Measurements from ENCODE around the gene HDAC6. TPM values are rescaled to one million over a fixed set of nuclear protein-coding genes. Genes with fewer than 3 reads are reported as not detected.

The HDAC6 gene
- total RNA-seq, 1 donor: 29.4 TPM

DNA sequence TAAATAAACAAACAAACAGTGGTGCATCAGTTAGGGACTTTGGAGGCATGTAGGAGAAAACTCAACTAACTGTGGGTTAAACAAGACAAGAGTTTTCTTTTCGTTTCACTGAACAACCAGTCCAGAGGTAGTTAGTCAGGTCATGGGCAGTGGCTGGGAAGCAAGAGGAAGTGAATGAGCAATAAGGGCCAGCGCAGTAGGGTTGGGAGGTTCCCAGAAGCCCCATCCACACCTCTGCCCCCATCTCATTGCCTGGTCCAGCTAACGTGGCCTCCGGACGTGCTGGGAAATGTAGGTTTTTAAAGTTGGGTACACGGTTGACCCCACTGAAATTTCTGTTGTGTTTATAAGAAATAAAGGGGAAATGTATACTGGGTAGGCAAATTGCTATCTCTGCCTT lies 31.6 kb upstream of the HDAC6 start:
- no peak for DNase-seq (ENCODE audit: low read depth)
- H3K4me3 ChIP-seq (ENCODE audit: low read depth, low read length): no peak overlapping the region
- TF ChIP-seq, protein P1, sequence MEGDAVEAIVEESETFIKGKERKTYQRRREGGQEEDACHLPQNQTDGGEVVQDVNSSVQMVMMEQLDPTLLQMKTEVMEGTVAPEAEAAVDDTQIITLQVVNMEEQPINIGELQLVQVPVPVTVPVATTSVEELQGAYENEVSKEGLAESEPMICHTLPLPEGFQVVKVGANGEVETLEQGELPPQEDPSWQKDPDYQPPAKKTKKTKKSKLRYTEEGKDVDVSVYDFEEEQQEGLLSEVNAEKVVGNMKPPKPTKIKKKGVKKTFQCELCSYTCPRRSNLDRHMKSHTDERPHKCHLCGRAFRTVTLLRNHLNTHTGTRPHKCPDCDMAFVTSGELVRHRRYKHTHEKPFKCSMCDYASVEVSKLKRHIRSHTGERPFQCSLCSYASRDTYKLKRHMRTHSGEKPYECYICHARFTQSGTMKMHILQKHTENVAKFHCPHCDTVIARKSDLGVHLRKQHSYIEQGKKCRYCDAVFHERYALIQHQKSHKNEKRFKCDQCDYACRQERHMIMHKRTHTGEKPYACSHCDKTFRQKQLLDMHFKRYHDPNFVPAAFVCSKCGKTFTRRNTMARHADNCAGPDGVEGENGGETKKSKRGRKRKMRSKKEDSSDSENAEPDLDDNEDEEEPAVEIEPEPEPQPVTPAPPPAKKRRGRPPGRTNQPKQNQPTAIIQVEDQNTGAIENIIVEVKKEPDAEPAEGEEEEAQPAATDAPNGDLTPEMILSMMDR (IDR thresholded peaks at IDR 0.05; ENCODE audit: insufficient read depth, low read depth, low read length): no peak

DNA sequence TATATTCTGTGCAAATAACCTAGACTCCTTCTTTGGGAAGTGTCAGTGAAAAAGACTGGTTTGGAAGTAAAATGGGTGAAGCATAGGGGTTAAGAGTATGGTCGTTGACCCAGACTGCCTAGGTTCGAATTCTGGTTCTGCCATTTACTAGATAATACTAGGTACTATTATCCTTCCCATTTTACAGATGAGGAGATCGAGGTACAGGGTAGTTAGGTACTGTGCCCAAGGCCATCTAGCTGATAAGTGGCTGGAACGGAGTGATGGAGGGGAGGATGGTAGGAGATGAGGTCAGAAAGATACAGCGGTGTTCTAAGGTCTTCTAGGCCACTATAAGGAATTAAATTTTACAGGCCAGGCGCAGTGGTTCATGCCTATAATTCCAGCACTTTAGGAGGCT lies 29.3 kb upstream of the HDAC6 start:
- TF ChIP-seq, protein P1 (IDR thresholded peaks at IDR 0.05; ENCODE audit: insufficient read depth, low read depth, low read length): no peak
- H3K4me3 ChIP-seq (ENCODE audit: low read depth, low read length): no peak overlapping the region
- no peak for DNase-seq (ENCODE audit: low read depth)

DNA sequence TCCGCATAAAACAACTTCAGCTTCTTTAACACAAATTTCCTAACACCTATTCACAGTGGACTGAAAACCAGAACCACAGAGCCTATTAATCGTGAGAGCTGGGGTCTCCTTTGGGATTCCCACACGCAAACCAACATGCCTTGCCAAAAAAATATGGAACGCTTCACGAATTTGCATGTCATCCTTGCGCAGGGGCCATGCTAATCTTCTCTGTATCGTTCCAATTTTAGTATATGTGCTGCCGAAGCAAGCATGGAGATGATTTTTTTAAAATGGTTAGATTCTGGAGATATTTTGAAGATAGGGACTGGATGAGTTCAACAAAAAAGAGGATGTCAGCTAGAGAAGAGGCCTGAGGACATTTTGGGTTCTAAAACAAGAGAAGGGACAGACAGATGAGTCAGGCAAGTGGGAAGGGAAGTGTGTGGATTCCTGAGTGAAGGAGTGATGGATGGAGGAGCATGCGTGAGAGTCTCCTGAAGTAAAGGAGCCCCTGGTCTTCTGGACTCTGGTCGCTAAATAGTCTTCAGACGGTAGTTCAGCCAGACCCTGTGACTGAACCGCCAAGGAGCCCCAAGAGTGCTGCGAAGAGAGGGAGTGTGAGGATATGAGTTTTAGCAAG lies 24.9 kb upstream of the HDAC6 start:
- TF ChIP-seq, protein P1 (IDR thresholded peaks at IDR 0.05; ENCODE audit: insufficient read depth, low read depth, low read length): no peak
- DNase-seq (ENCODE audit: low read depth): no peak
- no peak overlapping the region for H3K4me3 ChIP-seq (ENCODE audit: low read depth, low read length)

DNA sequence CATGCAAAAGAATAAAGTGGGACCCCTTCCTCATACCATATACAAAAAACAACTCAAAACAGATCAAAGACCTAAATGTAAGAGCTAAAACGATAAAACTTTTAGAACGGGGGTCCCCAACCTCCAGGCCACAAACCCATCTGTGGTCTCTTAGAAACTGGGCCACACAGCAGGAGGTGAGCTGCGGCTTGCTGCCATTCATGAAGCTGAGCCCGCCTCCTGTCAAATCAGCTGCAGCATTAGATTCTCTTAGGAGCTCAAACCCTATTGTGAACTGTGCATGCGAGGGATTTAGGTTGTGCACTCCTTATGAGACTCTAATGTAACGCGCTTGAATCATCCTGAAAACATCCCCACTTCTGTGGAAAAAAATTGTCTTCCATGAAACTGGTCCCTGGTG lies 22.5 kb upstream of the HDAC6 start:
- no peak for DNase-seq (ENCODE audit: low read depth)
- no peak overlapping the region for H3K4me3 ChIP-seq (ENCODE audit: low read depth, low read length)
- TF ChIP-seq, protein P1 (IDR thresholded peaks at IDR 0.05; ENCODE audit: insufficient read depth, low read depth, low read length): no peak

DNA sequence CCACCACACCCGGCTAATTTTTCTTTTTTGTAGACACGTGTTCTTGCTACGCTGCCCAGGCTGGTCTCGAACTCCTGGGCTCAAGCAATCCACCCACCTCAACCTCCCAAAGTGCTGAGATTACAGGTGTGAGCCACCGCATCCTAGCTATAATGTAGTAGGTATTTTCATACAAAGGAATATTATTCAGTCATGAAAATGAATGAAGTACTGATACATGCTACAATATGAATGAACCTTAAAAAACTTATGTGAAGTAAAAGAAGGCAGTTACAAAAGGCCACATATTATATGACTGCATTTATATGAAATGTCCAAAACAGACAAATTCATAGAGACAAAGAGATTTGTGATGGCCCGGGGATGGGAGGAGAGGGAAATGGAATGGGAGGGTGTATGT lies 20.2 kb upstream of the HDAC6 start:
- no peak for DNase-seq (ENCODE audit: low read depth)
- H3K4me3 ChIP-seq (ENCODE audit: low read depth, low read length): no peak overlapping the region
- TF ChIP-seq, protein P1 (IDR thresholded peaks at IDR 0.05; ENCODE audit: insufficient read depth, low read depth, low read length): no peak

DNA sequence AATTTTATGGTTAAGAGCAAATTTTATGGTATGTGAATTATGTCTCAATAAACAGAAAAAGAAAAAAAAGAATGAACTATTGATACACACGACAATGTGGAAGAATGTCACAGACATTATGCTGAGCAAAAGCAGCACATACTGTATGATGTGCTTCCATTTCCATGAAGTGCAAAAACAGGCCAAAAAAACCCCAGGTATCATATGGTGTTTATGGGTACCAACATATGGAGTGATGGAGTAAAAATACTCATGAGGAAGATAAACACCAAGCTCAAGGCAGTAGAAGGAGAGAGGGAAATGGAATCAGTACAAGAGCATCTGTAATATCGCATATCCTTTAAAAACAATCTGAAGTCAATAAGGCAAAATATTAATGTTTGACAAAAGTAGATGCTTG lies 19.7 kb upstream of the HDAC6 start:
- TF ChIP-seq, protein P1 (IDR thresholded peaks at IDR 0.05; ENCODE audit: insufficient read depth, low read depth, low read length): no peak
- no peak for DNase-seq (ENCODE audit: low read depth)
- no peak overlapping the region for H3K4me3 ChIP-seq (ENCODE audit: low read depth, low read length)

DNA sequence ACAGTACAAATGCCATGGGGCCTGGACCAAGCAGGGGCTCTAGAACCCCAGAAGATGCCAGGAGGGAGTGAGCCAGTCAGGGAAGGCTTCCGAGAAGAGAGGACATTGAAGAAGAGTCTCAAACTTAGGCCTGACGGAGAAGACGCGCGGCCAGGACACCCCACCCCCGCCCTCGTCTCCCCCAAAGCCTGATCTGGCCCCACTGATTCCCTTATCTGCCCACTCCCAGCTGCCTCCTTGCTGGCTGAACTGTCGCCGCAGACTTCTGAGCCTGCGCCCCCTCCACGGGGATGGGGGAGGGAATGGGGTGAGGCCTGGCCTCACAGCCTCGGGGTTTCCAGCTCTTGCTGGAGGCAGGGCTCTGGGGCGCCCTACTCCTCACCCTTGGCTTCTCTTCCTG lies 19.1 kb upstream of the HDAC6 start:
- DNase-seq (ENCODE audit: low read depth): no peak
- TF ChIP-seq, protein P1 (IDR thresholded peaks at IDR 0.05; ENCODE audit: insufficient read depth, low read depth, low read length): no peak

More for the DNA sequence above, 19.1 kb upstream of the HDAC6 start:
- no peak overlapping the region for H3K4me3 ChIP-seq (ENCODE audit: low read depth, low read length)

Data from fibroblast of villous mesenchyme (primary cell).